CD4-positive, alpha-beta memory T cell (primary cell): ENCODE data around the gene ATP10A. TPM values are rescaled to one million over a fixed set of nuclear protein-coding genes. Genes with fewer than 3 reads are reported as not detected.

ENCODE experiments used
- CTCF ChIA-PET: fragments of 350-600 bp; sonication (Branson Sonifier 250); formaldehyde crosslinking; loops from one replicate; lab custom pipeline; 2021; ENCODE audit warnings: inconsistent platforms; ENCODE audit not compliant: partially characterized antibody; lab: Charles Lee
- POLR2A ChIA-PET: fragments of 350-600 bp; sonication (Branson Sonifier 250); formaldehyde crosslinking; loops from one replicate; lab custom pipeline; 2021; ENCODE audit not compliant: partially characterized antibody; lab: Charles Lee
- DNase-seq, 5 donors: peaks; one replicate each; pipeline versions ENCODE4 v3.0.0 to v3.0.0-alpha.2; 2020 to 2022; ENCODE audit warnings: mixed read lengths in 1 of 5
- H3K27ac ChIP-seq: one replicate; pipeline ENCODE4 v1.7.0; 2013; ENCODE audit warnings: low read depth, low read length
- H3K27me3 ChIP-seq: 2 replicates; pipeline ENCODE4 v1.7.0; 2013; ENCODE audit warnings: mild to moderate bottlenecking, low read length, moderate library complexity; ENCODE audit not compliant: insufficient read depth
- H3K36me3 ChIP-seq: 2 replicates; pipeline ENCODE4 v1.7.0; 2013; ENCODE audit warnings: mild to moderate bottlenecking, low read length, moderate library complexity; ENCODE audit not compliant: insufficient read depth
- H3K4me1 ChIP-seq: 2 replicates; pipeline ENCODE4 v1.7.0; 2013; ENCODE audit warnings: mild to moderate bottlenecking, low read length, moderate library complexity; ENCODE audit not compliant: insufficient read depth
- H3K4me3 ChIP-seq, 2 donors: one replicate each; pipeline ENCODE4 v1.7.0; 2013; ENCODE audit warnings: low read length in 2 of 2, mild to moderate bottlenecking in 1 of 2
- H3K9me3 ChIP-seq, 2 donors: one replicate each; pipeline ENCODE4 v1.7.0; 2013; ENCODE audit warnings: low read length in 2 of 2, control low read depth in 1 of 2; ENCODE audit not compliant: control insufficient read depth in 1 of 2
- H3K27ac Mint-ChIP-seq, 7 donors: one replicate each; pipeline ENCODE4 v1.8.0; 2020 to 2021; ENCODE audit warnings: mixed read lengths in 7 of 7, mild to moderate bottlenecking in 6 of 7, inconsistent platforms in 3 of 7, moderate library complexity in 3 of 7
- H3K27me3 Mint-ChIP-seq, 2 donors: one replicate each; pipeline ENCODE4 v1.8.0; 2020 to 2021; ENCODE audit warnings: mixed read lengths in 2 of 2
- H3K36me3 Mint-ChIP-seq, 2 donors: one replicate each; pipeline ENCODE4 v1.8.0; 2020 to 2021; ENCODE audit warnings: mixed read lengths in 2 of 2, inconsistent platforms in 1 of 2, mild to moderate bottlenecking in 1 of 2
- H3K4me1 Mint-ChIP-seq, 4 donors: one replicate each; pipeline ENCODE4 v1.8.0; 2020 to 2021; ENCODE audit warnings: mixed read lengths in 4 of 4, mild to moderate bottlenecking in 1 of 4
- H3K4me3 Mint-ChIP-seq, 8 donors: one replicate each; pipeline ENCODE4 v1.8.0; 2020 to 2021; ENCODE audit warnings: mixed read lengths in 8 of 8, mild to moderate bottlenecking in 7 of 8, moderate library complexity in 6 of 8, inconsistent platforms in 3 of 8
- H3K9me3 Mint-ChIP-seq, 8 donors: one replicate each; pipeline ENCODE4 v1.8.0; 2020 to 2021; ENCODE audit warnings: mixed read lengths in 8 of 8, mild to moderate bottlenecking in 5 of 8, inconsistent platforms in 3 of 8, moderate library complexity in 1 of 8
- intact Hi-C: fragments of 100-400 bp; cut with micrococcal nuclease; formaldehyde crosslinking; loops from one replicate; pipeline ENCODE4 v1.15.1; 2023
- polyA plus RNA-seq, 2 donors: library from polyadenylated mRNA; unstranded; fragments of 300-500 nt; fragmentation: Illumina TruSeq; gene quantifications; one replicate each; pipeline ENCODE4 v1.2.3, GENCODE V29; 2021
- total RNA-seq, 2 experiments: library from RNA; stranded (reverse); gene quantifications; one replicate each; pipeline ENCODE4 v1.2.3, GENCODE V29; 2021

Gene ATP10A
- total and polyA plus RNA-seq, 4 experiments from 2014 or later = 2.7 to 51.1 (median 29.7) TPM

DNA sequence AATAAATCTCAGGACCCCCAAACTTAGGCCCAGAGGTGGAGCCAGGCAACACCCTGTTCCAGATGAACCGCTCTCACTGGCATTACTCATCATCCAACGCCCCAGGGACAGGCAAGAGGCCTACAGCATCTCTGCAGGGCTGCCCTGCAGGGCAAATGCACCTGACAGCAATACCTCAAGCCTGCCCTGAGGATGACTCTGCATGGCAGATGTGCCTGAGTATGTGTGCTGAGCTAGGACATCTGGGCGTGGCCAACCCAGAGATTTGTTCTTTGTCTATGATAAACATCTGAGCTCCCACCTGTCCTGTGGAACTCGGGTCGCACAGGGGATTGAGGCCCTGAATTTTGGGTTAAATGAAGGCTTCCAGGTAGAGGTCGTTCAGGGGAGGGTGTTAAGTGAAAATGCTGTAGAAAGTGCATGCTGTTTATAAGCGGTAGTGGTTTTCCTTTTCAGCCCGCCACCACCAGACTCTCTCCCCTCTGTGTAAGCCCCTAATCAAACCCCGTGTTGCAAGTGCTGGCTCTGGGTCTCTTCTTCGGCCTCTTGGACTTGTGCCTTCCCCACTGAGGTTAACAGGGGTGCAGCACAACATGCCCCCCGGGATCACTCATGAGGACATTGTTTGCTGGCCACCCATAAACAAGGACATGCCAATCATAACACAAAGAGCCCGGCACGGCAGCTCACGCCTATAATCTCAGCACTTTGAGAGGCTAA is 92.3 kb downstream of the ATP10A start:
- no peaks in the 10 kb centered on the region for H3K9me3 Mint-ChIP-seq
- H3K4me3 ChIP-seq = no peak overlapping the region
- ChIA-PET POLR2A (no interaction called here), CTCF (no interaction called here)
- no peaks in the 10 kb centered on the region for H3K4me1 ChIP-seq
- H3K27me3 ChIP-seq = no peaks in the 10 kb centered on the region
- H3K4me3 Mint-ChIP-seq = no peak overlapping the region
- peaks cover 2 to 20% of the 10 kb centered on the region in 2 donors for H3K36me3 Mint-ChIP-seq
- H3K27ac Mint-ChIP-seq = peak overlapping the region in 1 of 7 donors; percentile 62
- no peak for DNase-seq
- no peaks in the 10 kb centered on the region for H3K9me3 ChIP-seq
- no peak overlapping the region for H3K27ac ChIP-seq
- H3K4me1 Mint-ChIP-seq = peaks cover 3 to 10% (median 6%) of the 10 kb centered on the region in 4 donors
- H3K36me3 ChIP-seq = peaks cover 5% of the 10 kb centered on the region
- no peaks in the 10 kb centered on the region for H3K27me3 Mint-ChIP-seq
- intact Hi-C loops = no loop called here

DNA sequence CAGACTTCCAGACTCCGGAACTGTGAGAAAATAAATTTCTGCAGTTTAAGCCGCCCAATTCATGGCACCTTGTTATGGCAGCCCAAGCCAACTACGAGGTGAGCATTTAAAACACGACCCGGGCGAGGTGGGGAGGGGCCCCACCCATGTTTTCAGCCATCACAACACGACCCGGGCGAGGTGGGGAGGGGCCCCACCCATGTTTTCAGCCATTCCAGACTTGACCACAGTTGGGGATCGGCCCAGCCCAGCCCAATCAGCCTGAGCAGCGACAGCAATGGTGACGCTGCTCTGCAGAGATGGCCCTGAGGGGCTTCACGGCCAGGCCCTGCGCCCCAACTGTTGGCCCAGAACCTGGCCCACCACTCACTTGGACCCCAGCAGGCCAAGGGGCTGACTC is 93.1 kb downstream of the ATP10A start:
- no peak for DNase-seq
- no peaks in the 10 kb centered on the region for H3K27me3 Mint-ChIP-seq
- POLR2A ChIA-PET = no interaction called here
- intact Hi-C loops = no loop called here
- CTCF ChIA-PET = no interaction called here
- no peak overlapping the region for H3K4me3 ChIP-seq
- no peaks in the 10 kb centered on the region for H3K4me1 ChIP-seq
- no peak overlapping the region for H3K4me3 Mint-ChIP-seq
- H3K27ac Mint-ChIP-seq = no peak overlapping the region
- H3K36me3 ChIP-seq = peaks cover 5% of the 10 kb centered on the region
- peaks cover 8 to 27% of the 10 kb centered on the region in 2 donors for H3K36me3 Mint-ChIP-seq
- H3K9me3 Mint-ChIP-seq = no peaks in the 10 kb centered on the region
- no peak overlapping the region for H3K27ac ChIP-seq
- H3K4me1 Mint-ChIP-seq = peaks cover 0 to 10% (median 6%) of the 10 kb centered on the region in 4 donors
- no peaks in the 10 kb centered on the region for H3K27me3 ChIP-seq
- no peaks in the 10 kb centered on the region for H3K9me3 ChIP-seq

DNA sequence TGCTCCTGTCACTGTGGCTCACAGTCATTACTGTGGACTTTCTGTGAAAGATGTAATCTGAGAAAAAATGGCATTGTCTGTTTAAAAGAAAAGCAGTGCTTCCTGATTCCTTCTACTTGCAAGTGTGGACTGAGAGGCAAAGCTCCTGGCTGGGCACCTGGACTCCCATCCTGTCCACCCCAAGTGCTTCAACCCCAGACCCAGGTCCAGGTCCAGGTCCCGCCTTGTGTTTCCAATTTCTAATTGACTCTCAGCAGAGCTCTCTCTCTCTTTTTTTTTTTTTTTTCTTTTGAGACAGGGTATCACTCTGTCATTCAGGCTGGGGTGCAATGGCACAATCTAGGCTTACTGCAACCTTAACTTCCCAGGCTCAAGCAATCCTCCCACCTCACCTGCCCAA is 94.9 kb downstream of the ATP10A start:
- Histone ChIP-seq H3K9me3 (no peaks in the 10 kb centered on the region), H3K27ac (no peak overlapping the region), H3K4me3 (no peak overlapping the region), H3K27me3 (no peaks in the 10 kb centered on the region), H3K36me3 (peaks cover 5% of the 10 kb centered on the region), H3K4me1 (no peaks in the 10 kb centered on the region)
- no peak for DNase-seq
- H3K27ac Mint-ChIP-seq = peak overlapping the region in 1 of 7 donors; percentile 29
- H3K4me1 Mint-ChIP-seq = peaks cover 0 to 5% (median 3%) of the 10 kb centered on the region in 4 donors
- ChIA-PET CTCF (no interaction called here), POLR2A (no interaction called here)
- no peaks in the 10 kb centered on the region for H3K27me3 Mint-ChIP-seq
- H3K36me3 Mint-ChIP-seq = peaks cover 20 to 42% of the 10 kb centered on the region in 2 donors
- H3K9me3 Mint-ChIP-seq = peaks cover 0 to 2% (median 0%) of the 10 kb centered on the region in 8 donors
- intact Hi-C loops = no loop called here
- no peak overlapping the region for H3K4me3 Mint-ChIP-seq

DNA sequence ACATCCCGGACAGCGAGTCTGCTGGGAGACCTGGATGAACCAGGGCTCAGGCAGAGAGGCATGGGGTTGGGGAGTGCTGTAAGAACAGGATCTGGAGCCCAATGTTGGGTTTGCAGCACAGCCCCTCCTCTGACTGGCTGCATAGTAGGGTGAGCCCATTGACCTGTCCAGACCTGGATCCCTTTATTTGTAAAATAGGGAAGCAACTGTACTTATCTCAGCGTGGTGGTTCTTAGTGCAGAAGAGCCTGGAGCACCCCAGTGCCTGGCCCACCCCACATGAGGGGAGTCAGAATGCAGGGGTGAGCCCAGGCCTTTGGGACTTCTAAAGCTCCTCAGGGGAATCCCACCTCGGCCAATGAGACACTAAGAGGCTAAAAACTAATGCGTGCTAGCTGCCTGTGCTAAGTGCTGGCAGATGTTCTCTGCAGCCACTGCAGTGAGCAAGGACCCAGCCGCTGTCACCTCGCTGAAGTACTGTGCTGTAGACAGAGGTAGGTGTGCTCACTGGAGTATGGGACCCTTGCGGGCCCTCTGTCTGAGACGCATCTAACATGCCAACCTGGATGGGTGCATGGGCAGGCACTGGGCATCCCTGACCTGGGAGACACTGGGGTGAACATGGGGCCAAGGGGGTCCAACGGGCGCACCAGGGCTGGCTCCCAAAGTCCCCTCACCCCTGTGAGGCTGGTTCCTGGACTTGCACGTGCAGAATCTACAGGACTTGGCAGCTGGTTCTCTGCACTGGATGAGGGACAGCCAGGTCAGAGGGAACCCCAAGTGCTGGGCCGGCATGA is 95.6 kb downstream of the ATP10A start:
- Histone ChIP-seq H3K4me1 (no peaks in the 10 kb centered on the region), H3K4me3 (no peak overlapping the region), H3K36me3 (peaks cover 4% of the 10 kb centered on the region), H3K27ac (no peak overlapping the region), H3K27me3 (no peaks in the 10 kb centered on the region), H3K9me3 (no peaks in the 10 kb centered on the region)
- intact Hi-C loops = no loop called here
- H3K4me3 Mint-ChIP-seq = no peak overlapping the region
- ChIA-PET CTCF (no interaction called here), POLR2A (no interaction called here)
- peaks cover 20 to 40% of the 10 kb centered on the region in 2 donors for H3K36me3 Mint-ChIP-seq
- DNase-seq = no peak
- H3K4me1 Mint-ChIP-seq = peaks cover 0 to 5% (median 3%) of the 10 kb centered on the region in 4 donors
- no peaks in the 10 kb centered on the region for H3K27me3 Mint-ChIP-seq
- H3K9me3 Mint-ChIP-seq = peaks cover 0 to 2% (median 0%) of the 10 kb centered on the region in 8 donors
- no peak overlapping the region for H3K27ac Mint-ChIP-seq

DNA sequence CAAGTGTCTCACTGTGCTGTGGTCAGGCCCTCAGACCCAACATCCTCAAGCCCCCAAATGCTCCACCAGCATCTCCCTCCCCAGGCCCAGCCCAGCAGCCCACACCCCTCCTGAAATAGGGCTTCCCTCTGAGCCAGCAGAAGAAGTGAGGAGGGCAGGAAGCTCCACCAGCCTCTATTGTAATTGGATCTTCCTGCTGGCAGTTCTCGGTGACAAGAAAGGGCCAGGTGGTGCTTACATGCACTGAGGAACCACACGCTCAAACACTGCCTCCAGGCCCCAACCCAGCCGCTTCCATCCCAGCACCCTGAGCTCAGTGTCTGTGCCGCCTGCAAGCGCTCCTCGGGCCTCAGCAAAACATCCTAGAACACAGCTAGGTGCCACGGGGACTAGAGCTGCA is 96.7 kb downstream of the ATP10A start:
- peaks cover 0 to 8% (median 3%) of the 10 kb centered on the region in 4 donors for H3K4me1 Mint-ChIP-seq
- intact Hi-C loops = no loop called here
- peaks cover 20 to 38% of the 10 kb centered on the region in 2 donors for H3K36me3 Mint-ChIP-seq
- H3K27ac Mint-ChIP-seq = peak overlapping the region in 1 of 7 donors; percentile 29
- Histone ChIP-seq H3K4me1 (no peaks in the 10 kb centered on the region), H3K9me3 (no peaks in the 10 kb centered on the region), H3K36me3 (no peaks in the 10 kb centered on the region), H3K4me3 (no peak overlapping the region), H3K27ac (no peak overlapping the region), H3K27me3 (no peaks in the 10 kb centered on the region)
- DNase-seq = no peak
- no peak overlapping the region for H3K4me3 Mint-ChIP-seq
- no peaks in the 10 kb centered on the region for H3K27me3 Mint-ChIP-seq
- CTCF ChIA-PET = interaction anchor here (1.3 kb wide), 1 partner anchor 15 kb away, joined by 3 read pairs; no protein-coding TSS in a partner anchor
- peaks cover 0 to 2% (median 0%) of the 10 kb centered on the region in 8 donors for H3K9me3 Mint-ChIP-seq
- POLR2A ChIA-PET = no interaction called here

DNA sequence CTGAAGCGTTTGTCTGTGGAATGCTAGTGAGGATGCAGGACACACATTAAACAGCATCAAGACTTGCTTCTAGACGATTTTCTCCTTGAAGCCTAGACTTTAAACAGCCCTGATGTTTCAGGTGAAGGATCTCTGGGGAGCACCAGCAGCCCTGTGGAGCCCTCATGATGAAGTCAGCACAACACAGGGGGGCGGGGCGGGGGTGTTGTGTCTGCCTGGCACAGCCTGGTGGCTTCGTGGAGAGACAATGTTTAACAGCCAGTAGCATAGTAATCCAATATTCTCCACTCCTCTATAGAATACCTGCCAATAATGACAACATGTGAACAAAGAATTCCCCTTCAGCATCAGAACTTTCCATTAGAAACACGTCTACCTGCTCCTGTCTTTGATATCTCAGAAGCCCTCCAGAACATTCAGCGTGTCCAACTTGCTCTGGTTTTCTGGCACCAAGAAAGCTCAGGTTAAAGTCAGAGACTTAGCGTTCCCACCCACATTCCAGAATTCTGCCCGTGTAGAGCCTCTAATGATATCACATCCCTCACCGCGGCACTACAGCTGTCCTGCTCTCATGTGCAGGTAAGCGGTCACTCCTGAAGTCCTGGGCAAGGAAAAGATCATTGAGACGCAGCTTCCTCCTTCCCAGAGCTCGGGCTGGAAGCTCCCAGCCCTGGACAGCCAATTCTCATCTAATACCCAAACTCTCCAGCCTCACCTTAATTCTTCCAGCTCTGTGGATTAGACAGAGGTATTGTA is 98.0 kb downstream of the ATP10A start:
- peaks cover 20 to 38% of the 10 kb centered on the region in 2 donors for H3K36me3 Mint-ChIP-seq
- no peaks in the 10 kb centered on the region for H3K27me3 ChIP-seq
- no peak overlapping the region for H3K27ac ChIP-seq
- ChIA-PET CTCF (interaction anchor here (1.3 kb wide), 1 partner anchor 14 kb away, joined by 3 read pairs; no protein-coding TSS in a partner anchor), POLR2A (no interaction called here)
- peaks cover 0 to 8% (median under 1%) of the 10 kb centered on the region in 4 donors for H3K4me1 Mint-ChIP-seq
- H3K27me3 Mint-ChIP-seq = no peaks in the 10 kb centered on the region
- intact Hi-C loops = no loop called here
- H3K27ac Mint-ChIP-seq = peak overlapping the region in 2 of 7 donors; percentile 14 to 18
- no peak for DNase-seq
- H3K4me1 ChIP-seq = no peaks in the 10 kb centered on the region
- peaks cover 0 to 2% (median 0%) of the 10 kb centered on the region in 8 donors for H3K9me3 Mint-ChIP-seq
- no peak overlapping the region for H3K4me3 Mint-ChIP-seq
- H3K9me3 ChIP-seq = no peaks in the 10 kb centered on the region
- H3K36me3 ChIP-seq = no peaks in the 10 kb centered on the region
- no peak overlapping the region for H3K4me3 ChIP-seq
